ENCODE results near the gene CRACDL.

GRCh38 chr2:98759827-98760625 is 176.0 kb downstream of the CRACDL start:
- TF ChIP-seq, protein P1, sequence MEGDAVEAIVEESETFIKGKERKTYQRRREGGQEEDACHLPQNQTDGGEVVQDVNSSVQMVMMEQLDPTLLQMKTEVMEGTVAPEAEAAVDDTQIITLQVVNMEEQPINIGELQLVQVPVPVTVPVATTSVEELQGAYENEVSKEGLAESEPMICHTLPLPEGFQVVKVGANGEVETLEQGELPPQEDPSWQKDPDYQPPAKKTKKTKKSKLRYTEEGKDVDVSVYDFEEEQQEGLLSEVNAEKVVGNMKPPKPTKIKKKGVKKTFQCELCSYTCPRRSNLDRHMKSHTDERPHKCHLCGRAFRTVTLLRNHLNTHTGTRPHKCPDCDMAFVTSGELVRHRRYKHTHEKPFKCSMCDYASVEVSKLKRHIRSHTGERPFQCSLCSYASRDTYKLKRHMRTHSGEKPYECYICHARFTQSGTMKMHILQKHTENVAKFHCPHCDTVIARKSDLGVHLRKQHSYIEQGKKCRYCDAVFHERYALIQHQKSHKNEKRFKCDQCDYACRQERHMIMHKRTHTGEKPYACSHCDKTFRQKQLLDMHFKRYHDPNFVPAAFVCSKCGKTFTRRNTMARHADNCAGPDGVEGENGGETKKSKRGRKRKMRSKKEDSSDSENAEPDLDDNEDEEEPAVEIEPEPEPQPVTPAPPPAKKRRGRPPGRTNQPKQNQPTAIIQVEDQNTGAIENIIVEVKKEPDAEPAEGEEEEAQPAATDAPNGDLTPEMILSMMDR (IDR thresholded peaks at IDR 0.05; ENCODE audit: low read depth, low read length, poor library complexity, severe bottlenecking), result no peak
- no peak for TF ChIP-seq EZH2phosphoT487 (IDR thresholded peaks at IDR 0.05; ENCODE audit: borderline replicate concordance, low read length)

Data from DOHH2 (cell line).